ENCODE measurements around the gene EIF6. TPM values are rescaled to one million over a fixed set of nuclear protein-coding genes. Genes with fewer than 3 reads are reported as not detected.
A peak's percentile ranks its signal among the peaks of the same experiment; 100 is the strongest.

EIF6 gene
- total RNA-seq, 1 donor from 2014 or later = 85.2 TPM

DNA sequence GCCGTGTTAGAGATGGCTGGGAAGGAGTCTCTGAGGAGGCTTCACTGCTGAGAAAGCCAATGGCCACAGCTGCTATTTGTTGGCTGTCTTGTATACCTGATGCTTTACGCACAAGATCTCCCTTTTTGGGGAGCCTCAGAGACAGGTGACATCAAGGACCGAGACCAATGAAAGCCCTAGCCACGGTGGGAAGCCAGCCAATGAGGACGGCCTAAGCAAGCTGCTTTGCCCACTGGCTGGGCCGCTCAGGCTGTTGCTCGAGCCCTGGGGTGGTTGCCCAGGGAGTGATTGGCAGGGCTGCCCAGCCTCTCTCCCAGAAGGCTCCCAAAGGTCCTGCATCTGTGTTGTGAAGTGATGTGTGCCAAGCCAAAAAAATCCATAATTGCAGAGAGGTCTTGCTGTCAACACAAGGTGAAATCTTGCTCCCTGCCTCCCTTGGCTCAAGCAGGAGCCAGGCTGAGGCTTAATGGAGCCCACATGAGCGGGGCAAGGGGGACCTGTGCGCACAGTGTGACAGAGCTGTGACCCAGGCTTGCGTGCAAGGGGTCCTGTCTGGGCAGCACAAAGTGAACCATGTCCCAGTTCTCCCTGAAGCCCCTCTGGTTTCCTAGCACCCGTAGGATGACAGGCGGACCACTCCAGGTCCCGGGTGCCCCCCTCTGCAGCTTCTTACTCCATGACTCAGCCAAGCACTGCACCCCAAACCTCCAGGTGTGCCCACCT, 11.0 kb downstream of the EIF6 start:
- peaks cover 13% of the 10 kb centered on the region for H3K9me3 Mint-ChIP-seq (ENCODE audit: unreplicated experiment)
- peaks cover 11% of the 10 kb centered on the region for H3K4me1 Mint-ChIP-seq (ENCODE audit: low read depth, unreplicated experiment)
- no peak overlapping the region for H3K4me3 Mint-ChIP-seq (ENCODE audit: unreplicated experiment)
- H3K27ac Mint-ChIP-seq (ENCODE audit: unreplicated experiment) = peak overlapping the region; percentile 66
- no peak for DNase-seq
- H3K36me3 Mint-ChIP-seq (ENCODE audit: unreplicated experiment) = no peaks in the 10 kb centered on the region
- H3K27me3 Mint-ChIP-seq (ENCODE audit: unreplicated experiment) = peaks cover 8% of the 10 kb centered on the region
- TF ChIP-seq, protein P1, sequence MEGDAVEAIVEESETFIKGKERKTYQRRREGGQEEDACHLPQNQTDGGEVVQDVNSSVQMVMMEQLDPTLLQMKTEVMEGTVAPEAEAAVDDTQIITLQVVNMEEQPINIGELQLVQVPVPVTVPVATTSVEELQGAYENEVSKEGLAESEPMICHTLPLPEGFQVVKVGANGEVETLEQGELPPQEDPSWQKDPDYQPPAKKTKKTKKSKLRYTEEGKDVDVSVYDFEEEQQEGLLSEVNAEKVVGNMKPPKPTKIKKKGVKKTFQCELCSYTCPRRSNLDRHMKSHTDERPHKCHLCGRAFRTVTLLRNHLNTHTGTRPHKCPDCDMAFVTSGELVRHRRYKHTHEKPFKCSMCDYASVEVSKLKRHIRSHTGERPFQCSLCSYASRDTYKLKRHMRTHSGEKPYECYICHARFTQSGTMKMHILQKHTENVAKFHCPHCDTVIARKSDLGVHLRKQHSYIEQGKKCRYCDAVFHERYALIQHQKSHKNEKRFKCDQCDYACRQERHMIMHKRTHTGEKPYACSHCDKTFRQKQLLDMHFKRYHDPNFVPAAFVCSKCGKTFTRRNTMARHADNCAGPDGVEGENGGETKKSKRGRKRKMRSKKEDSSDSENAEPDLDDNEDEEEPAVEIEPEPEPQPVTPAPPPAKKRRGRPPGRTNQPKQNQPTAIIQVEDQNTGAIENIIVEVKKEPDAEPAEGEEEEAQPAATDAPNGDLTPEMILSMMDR (IDR thresholded peaks at IDR 0.05; ENCODE audit: partially characterized antibody, unreplicated experiment) = no peak

DNA sequence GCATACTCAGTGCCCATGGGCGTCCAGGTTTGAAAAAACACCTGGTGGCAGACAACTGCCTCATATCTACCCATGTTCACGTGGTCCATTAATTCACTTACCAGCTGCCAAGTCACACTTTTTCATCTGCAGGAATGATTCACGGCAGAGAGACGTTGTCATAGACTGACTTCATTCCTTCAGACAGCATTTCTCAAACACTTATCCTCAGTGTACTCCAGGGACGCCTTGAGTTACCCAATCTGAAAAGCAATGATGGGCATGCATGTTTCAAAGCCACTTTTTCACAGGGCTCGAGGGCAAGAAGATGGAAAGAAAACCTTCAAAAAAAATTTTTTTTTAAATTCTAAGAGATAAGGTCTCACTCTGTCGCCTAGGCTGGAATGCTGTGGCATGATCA, 12.7 kb downstream of the EIF6 start:
- DNase-seq = no peak
- H3K9me3 Mint-ChIP-seq (ENCODE audit: unreplicated experiment) = peaks cover 6% of the 10 kb centered on the region
- H3K36me3 Mint-ChIP-seq (ENCODE audit: unreplicated experiment) = peaks cover under 1% of the 10 kb centered on the region
- H3K4me3 Mint-ChIP-seq (ENCODE audit: unreplicated experiment) = no peak overlapping the region
- TF ChIP-seq, protein P1 (IDR thresholded peaks at IDR 0.05; ENCODE audit: partially characterized antibody, unreplicated experiment) = no peak
- peaks cover 11% of the 10 kb centered on the region for H3K4me1 Mint-ChIP-seq (ENCODE audit: low read depth, unreplicated experiment)
- no peak overlapping the region for H3K27ac Mint-ChIP-seq (ENCODE audit: unreplicated experiment)
- H3K27me3 Mint-ChIP-seq (ENCODE audit: unreplicated experiment) = peaks cover 6% of the 10 kb centered on the region

DNA sequence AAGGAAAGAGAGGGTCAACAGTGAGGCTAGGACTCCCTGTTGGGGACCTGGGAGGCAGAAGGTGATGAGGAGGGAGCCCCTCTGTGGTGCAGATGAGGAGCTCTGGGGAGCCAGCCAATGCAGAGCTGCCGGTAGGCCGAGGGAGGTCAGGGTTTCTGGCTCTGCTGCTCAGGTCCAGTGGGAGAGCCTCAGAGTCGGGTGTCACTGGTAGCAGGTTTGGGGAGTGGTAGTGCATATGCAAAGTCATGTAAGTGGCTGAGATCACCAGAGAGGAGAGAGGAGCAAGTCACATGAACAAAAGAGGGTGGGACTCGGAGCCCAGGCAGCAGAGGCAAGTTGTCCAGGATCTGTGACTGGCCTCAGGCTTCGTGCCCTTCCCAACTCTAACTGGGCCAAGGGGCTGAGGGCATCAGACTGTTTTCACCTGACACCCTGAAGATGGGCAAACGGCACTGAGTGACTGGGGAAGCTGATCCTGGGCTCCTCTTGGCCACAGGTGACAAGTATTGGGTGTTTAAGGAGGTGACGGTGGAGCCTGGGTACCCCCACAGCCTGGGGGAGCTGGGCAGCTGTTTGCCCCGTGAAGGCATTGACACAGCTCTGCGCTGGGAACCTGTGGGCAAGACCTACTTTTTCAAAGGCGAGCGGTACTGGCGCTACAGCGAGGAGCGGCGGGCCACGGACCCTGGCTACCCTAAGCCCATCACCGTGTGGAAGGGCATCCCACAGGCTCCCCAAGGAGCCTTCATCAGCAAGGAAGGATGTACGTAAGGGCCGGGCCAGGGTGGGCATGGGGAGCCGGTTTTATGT, 13.3 kb downstream of the EIF6 start:
- no peak for DNase-seq
- H3K27me3 Mint-ChIP-seq (ENCODE audit: unreplicated experiment) = peaks cover 6% of the 10 kb centered on the region
- H3K27ac Mint-ChIP-seq (ENCODE audit: unreplicated experiment) = no peak overlapping the region
- no peak overlapping the region for H3K4me3 Mint-ChIP-seq (ENCODE audit: unreplicated experiment)
- H3K36me3 Mint-ChIP-seq (ENCODE audit: unreplicated experiment) = peaks cover 7% of the 10 kb centered on the region
- TF ChIP-seq, protein P1 (IDR thresholded peaks at IDR 0.05; ENCODE audit: partially characterized antibody, unreplicated experiment) = no peak
- H3K4me1 Mint-ChIP-seq (ENCODE audit: low read depth, unreplicated experiment) = peaks cover 11% of the 10 kb centered on the region
- H3K9me3 Mint-ChIP-seq (ENCODE audit: unreplicated experiment) = peaks cover 7% of the 10 kb centered on the region

DNA sequence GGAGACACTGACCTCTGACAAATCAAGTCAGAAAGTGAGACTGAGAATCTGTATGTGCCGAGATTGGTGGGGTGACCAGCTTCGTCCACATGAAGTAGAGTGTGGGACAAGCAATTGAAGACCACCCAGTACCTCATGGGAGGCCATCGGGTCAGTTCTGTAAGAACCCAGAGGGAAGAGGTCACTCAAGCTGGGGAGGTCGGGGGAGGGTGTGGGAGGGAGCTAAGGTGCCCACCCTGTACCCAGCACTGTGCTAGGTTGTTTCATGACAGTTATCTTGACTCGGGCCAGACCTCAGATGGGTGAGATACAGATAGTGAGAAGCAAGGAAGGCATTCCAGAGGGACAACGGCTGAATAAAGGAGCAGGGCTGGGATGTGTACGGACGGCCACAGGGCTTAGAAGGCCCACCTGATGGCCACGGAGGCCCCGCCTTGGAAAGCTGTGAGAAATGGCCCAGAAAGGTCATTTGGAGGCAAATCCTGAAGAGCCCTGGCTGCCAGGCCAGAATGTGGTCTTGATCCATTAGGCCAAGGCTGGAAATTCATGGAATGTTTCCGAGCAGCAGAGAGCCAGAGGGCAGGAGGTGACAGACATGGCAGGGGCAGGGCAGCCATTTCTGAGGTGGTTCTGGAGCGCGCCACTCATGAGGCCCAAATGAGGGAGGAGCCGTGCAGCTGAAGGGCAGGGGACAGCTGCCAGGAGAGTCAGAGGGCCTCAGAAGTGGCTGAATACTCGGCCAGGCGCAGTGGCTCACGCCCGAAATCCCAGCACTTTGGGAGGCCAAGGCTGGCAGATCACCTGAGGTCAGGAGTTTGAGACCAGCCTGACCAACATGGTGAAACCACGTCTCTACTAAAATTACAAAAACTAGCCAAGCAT, 14.3 kb downstream of the EIF6 start:
- TF ChIP-seq, protein P1 (IDR thresholded peaks at IDR 0.05; ENCODE audit: partially characterized antibody, unreplicated experiment) = no peak
- Mint-ChIP-seq H3K9me3 (ENCODE audit: unreplicated experiment) (peaks cover 7% of the 10 kb centered on the region), H3K36me3 (ENCODE audit: unreplicated experiment) (peaks cover 8% of the 10 kb centered on the region), H3K4me1 (ENCODE audit: low read depth, unreplicated experiment) (peaks cover 2% of the 10 kb centered on the region), H3K27me3 (ENCODE audit: unreplicated experiment) (peaks cover 6% of the 10 kb centered on the region), H3K4me3 (ENCODE audit: unreplicated experiment) (no peak overlapping the region), H3K27ac (ENCODE audit: unreplicated experiment) (no peak overlapping the region)
- DNase-seq = no peak
